H1 (cell line): ENCODE measurements around the gene MARK1. TPM values are rescaled to one million over a fixed set of nuclear protein-coding genes. Genes with fewer than 3 reads are reported as not detected.
A peak's percentile ranks its signal among the peaks of the same experiment; 100 is the strongest.

Experiments used
- CTCF ChIA-PET: fragments of 300-600 bp; sonication (Branson Sonifier 250); formaldehyde crosslinking; loops from one replicate; lab custom pipeline; 2021; ENCODE audit not compliant: partially characterized antibody; lab: Charles Lee
- POLR2A ChIA-PET: fragments of 300-600 bp; sonication (Branson Sonifier 250); formaldehyde crosslinking; loops from one replicate; lab custom pipeline; 2021; ENCODE audit warnings: inconsistent platforms; ENCODE audit not compliant: partially characterized antibody; lab: Charles Lee
- DNase-seq, 2 experiments: peaks; one replicate each; pipeline versions ENCODE4 v3.0.0 to v3.0.0-alpha.2; 2010 to 2022; ENCODE audit warnings: low spot score in 2 of 2, low read depth in 1 of 2, mixed read lengths in 1 of 2
- FAIRE-seq: peaks from 2 replicates; lab custom pipeline; 2011; peaks lifted over from hg19 to GRCh38; lab: Jason Lieb, UNC
- H2AFZ ChIP-seq: 2 replicates; pipeline ENCODE4 v1.8.1; 2012; ENCODE audit warnings: low read length, inconsistent platforms
- H2AK5ac ChIP-seq: 2 replicates; pipeline ENCODE4 v1.6.1; 2013; ENCODE audit warnings: low read depth, low read length
- H2BK120ac ChIP-seq: replicated peaks from 2 replicates; pipeline ENCODE3; 2013; ENCODE audit warnings: low read depth, low read length, inconsistent platforms
- H2BK12ac ChIP-seq: 2 replicates; pipeline ENCODE4 v1.6.1; 2013; ENCODE audit warnings: low read depth, low read length
- H2BK15ac ChIP-seq: 2 replicates; pipeline ENCODE4 v1.6.1; 2013; ENCODE audit warnings: low read length
- H2BK20ac ChIP-seq: 2 replicates; pipeline ENCODE4 v1.6.1; 2013; ENCODE audit warnings: low read length
- H2BK5ac ChIP-seq: 2 replicates; pipeline ENCODE4 v1.6.1; 2013; ENCODE audit warnings: low read depth, low read length
- H3K14ac ChIP-seq: 2 replicates; pipeline ENCODE4 v1.6.1; 2013; ENCODE audit warnings: inconsistent platforms; ENCODE audit not compliant: insufficient read length
- H3K18ac ChIP-seq: 2 replicates; pipeline ENCODE4 v1.6.1; 2013; ENCODE audit warnings: low read length; ENCODE audit errors: extremely low read depth
- H3K23ac ChIP-seq: 2 replicates; pipeline ENCODE4 v1.6.1; 2013; ENCODE audit warnings: inconsistent platforms; ENCODE audit not compliant: insufficient read length
- H3K23me2 ChIP-seq: 2 replicates; pipeline ENCODE4 v1.6.1; 2013; ENCODE audit warnings: low read depth, low read length
- H3K27ac ChIP-seq: 2 replicates; pipeline ENCODE4 v1.6.1; 2011; ENCODE audit warnings: low read depth, low read length, inconsistent platforms
- H3K27me3 ChIP-seq, 4 experiments: replicated peaks in 1 of 4; 1 replicate in 1 of 4; 2 replicates in 3 of 4; pipeline versions ENCODE4 v1.6.1 to v1.8.1; 2011 to 2013; ENCODE audit warnings: low read length in 3 of 4, mild to moderate bottlenecking in 3 of 4, inconsistent platforms in 2 of 4, mixed read lengths in 2 of 4, moderate library complexity in 1 of 4; ENCODE audit not compliant: control insufficient read depth in 3 of 4, insufficient read depth in 3 of 4; ENCODE audit errors: extremely low read depth in 1 of 4
- H3K36me3 ChIP-seq, 4 experiments: 2 replicates each; pipeline versions ENCODE4 v1.6.1 to v1.8.1; 2011 to 2013; ENCODE audit warnings: mild to moderate bottlenecking in 4 of 4, low read length in 3 of 4, moderate library complexity in 2 of 4, control low read depth in 1 of 4, inconsistent platforms in 1 of 4; ENCODE audit not compliant: insufficient read depth in 4 of 4, control insufficient read depth in 2 of 4
- H3K4ac ChIP-seq: replicated peaks from 2 replicates; pipeline ENCODE3; 2013; ENCODE audit warnings: low read length, low read depth, mixed read lengths, inconsistent platforms; ENCODE audit not compliant: insufficient read length
- H3K4me1 ChIP-seq, 4 experiments: replicated peaks in 1 of 4; 1 replicate in 1 of 4; 2 replicates in 3 of 4; pipeline versions ENCODE4 v1.6.1 to v1.8.1; 2011 to 2013; ENCODE audit warnings: low read length in 3 of 4, inconsistent platforms in 2 of 4, mixed read lengths in 1 of 4; ENCODE audit not compliant: insufficient read depth in 4 of 4, control insufficient read depth in 3 of 4
- H3K4me2 ChIP-seq, 2 experiments: 2 replicates each; pipeline versions ENCODE4 v1.6.1 to v1.8.1; 2011 to 2013; ENCODE audit warnings: low read depth in 2 of 2, low read length in 2 of 2, control low read depth in 1 of 2, inconsistent platforms in 1 of 2, mild to moderate bottlenecking in 1 of 2; ENCODE audit not compliant: insufficient read depth in 1 of 2
- H3K4me3 ChIP-seq, 4 experiments: fragments of 200-600, 300-600 bp in 1 of 4; sonication (generic), shearing (Covaris generic), sonication (Bioruptor Twin) in 1 of 4; 2 replicates each; pipeline versions ENCODE4 v1.5.1 to v1.8.1; 2011 to 2016; ENCODE audit warnings: low read length in 4 of 4, low read depth in 3 of 4, control low read depth in 2 of 4, inconsistent platforms in 2 of 4, mild to moderate bottlenecking in 2 of 4, mixed read lengths in 1 of 4, moderate library complexity in 1 of 4; ENCODE audit not compliant: insufficient read depth in 2 of 4; ENCODE audit errors: extremely low read depth in 1 of 4
- H3K56ac ChIP-seq: replicated peaks from 2 replicates; pipeline ENCODE3; 2013; ENCODE audit warnings: low read depth, mild to moderate bottlenecking, mixed read lengths, low read length, inconsistent platforms; ENCODE audit not compliant: insufficient read length
- H3K79me1 ChIP-seq: 2 replicates; pipeline ENCODE4 v1.6.1; 2013; ENCODE audit warnings: low read depth, low read length, control low read depth
- H3K79me2 ChIP-seq, 2 experiments: 2 replicates each; pipeline versions ENCODE4 v1.6.1 to v1.8.1; 2012 to 2013; ENCODE audit warnings: low read length in 2 of 2, mild to moderate bottlenecking in 2 of 2, inconsistent platforms in 1 of 2; ENCODE audit not compliant: insufficient read depth in 2 of 2, control insufficient read depth in 1 of 2
- H3K9ac ChIP-seq, 4 experiments: replicated peaks in 1 of 4; 1 replicate in 1 of 4; 2 replicates in 3 of 4; pipeline versions ENCODE4 v1.6.1 to v1.8.1; 2011 to 2013; ENCODE audit warnings: low read depth in 3 of 4, low read length in 3 of 4, control low read depth in 2 of 4, mild to moderate bottlenecking in 2 of 4, moderate library complexity in 2 of 4, inconsistent platforms in 1 of 4; ENCODE audit errors: extremely low read depth in 1 of 4
- H3K9me3 ChIP-seq, 2 experiments: 2 replicates each; pipeline versions ENCODE4 v1.6.1 to v1.8.1; 2012 to 2013; ENCODE audit warnings: mild to moderate bottlenecking in 2 of 2, moderate library complexity in 2 of 2, control low read depth in 1 of 2, inconsistent platforms in 1 of 2, low read depth in 1 of 2, low read length in 1 of 2, mixed read lengths in 1 of 2; ENCODE audit not compliant: insufficient read depth in 2 of 2
- H4K20me1 ChIP-seq, 2 experiments: replicated peaks in 1 of 2; 2 replicates each; pipeline versions ENCODE3 to v1.8.1; 2011 to 2013; ENCODE audit warnings: inconsistent platforms in 2 of 2, low read length in 2 of 2, mild to moderate bottlenecking in 1 of 2; ENCODE audit not compliant: insufficient read depth in 2 of 2, control insufficient read depth in 1 of 2
- H4K5ac ChIP-seq: 2 replicates; pipeline ENCODE4 v1.6.1; 2013; ENCODE audit warnings: low read length, low read depth, mixed read lengths, inconsistent platforms; ENCODE audit not compliant: insufficient read length
- H4K8ac ChIP-seq: 2 replicates; pipeline ENCODE4 v1.8.0; 2013; ENCODE audit warnings: mild to moderate bottlenecking, moderate library complexity, low read length, inconsistent platforms; ENCODE audit not compliant: insufficient read depth; ENCODE audit errors: extremely low read depth
- H4K91ac ChIP-seq: replicated peaks from 2 replicates; pipeline ENCODE3; 2013; ENCODE audit warnings: low read length, mixed read lengths, inconsistent platforms; ENCODE audit not compliant: insufficient read length
- CBX8 ChIP-seq: fragments of 300-800, 300-1000 bp; sonication (generic); IDR thresholded peaks from 2 replicates; pipeline ENCODE4 v1.7.1; 2016; ENCODE audit warnings: low read depth, low read length, borderline replicate concordance
- CHD1 ChIP-seq: IDR thresholded peaks from 2 replicates; pipeline ENCODE4 v1.6.1; 2012; ENCODE audit warnings: low read depth, low read length, improper control_type of control experiment
- CHD2 ChIP-seq: IDR thresholded peaks from 2 replicates; pipeline ENCODE4 v1.6.1; 2012; ENCODE audit warnings: low read length, improper control_type of control experiment
- CREB1 ChIP-seq: IDR thresholded peaks from 2 replicates; pipeline ENCODE4 v1.6.1; 2012; ENCODE audit warnings: inconsistent platforms
- EGR1 ChIP-seq: IDR thresholded peaks from 2 replicates; pipeline ENCODE4 v1.6.1; 2011; ENCODE audit warnings: low read depth, low read length, borderline replicate concordance
- GTF2F1 ChIP-seq: IDR thresholded peaks from 2 replicates; pipeline ENCODE4 v1.6.1; 2012; ENCODE audit warnings: low read depth, low read length, improper control_type of control experiment, borderline replicate concordance
- JUN ChIP-seq: IDR thresholded peaks from 2 replicates; pipeline ENCODE4 v1.6.1; 2011; ENCODE audit warnings: low read depth, mild to moderate bottlenecking, improper control_type of control experiment, low read length
- KDM5A ChIP-seq: fragments of 200-600 bp; IDR thresholded peaks from 2 replicates; pipeline ENCODE4 v1.7.1; 2012; ENCODE audit warnings: mild to moderate bottlenecking, low read length, inconsistent platforms, mixed read lengths
- NRF1 ChIP-seq: IDR thresholded peaks from 2 replicates; pipeline ENCODE4 v1.6.1; 2011; ENCODE audit warnings: mild to moderate bottlenecking, low read depth, low read length, improper control_type of control experiment
- RFX5 ChIP-seq: IDR thresholded peaks from 2 replicates; pipeline ENCODE4 v1.6.1; 2011; ENCODE audit warnings: low read depth, low read length, improper control_type of control experiment, borderline replicate concordance
- RXRA ChIP-seq: IDR thresholded peaks from 2 replicates; pipeline ENCODE4 v1.6.1; 2011; ENCODE audit warnings: low read depth, mild to moderate bottlenecking, low read length, moderate library complexity; ENCODE audit not compliant: insufficient read depth
- SP1 ChIP-seq: IDR thresholded peaks from 2 replicates; pipeline ENCODE4 v1.6.1; 2011; ENCODE audit warnings: low read depth, low read length
- SP2 ChIP-seq: IDR thresholded peaks from 2 replicates; pipeline ENCODE4 v1.6.1; 2012; ENCODE audit warnings: mild to moderate bottlenecking, low read length, inconsistent platforms
- TAF1 ChIP-seq: IDR thresholded peaks from 2 replicates; pipeline ENCODE4 v1.6.1; 2011; ENCODE audit warnings: mild to moderate bottlenecking, low read depth, low read length
- TCF12 ChIP-seq: IDR thresholded peaks from 2 replicates; pipeline ENCODE4 v1.6.1; 2011; ENCODE audit warnings: low read depth, mild to moderate bottlenecking, low read length
- ZNF274 ChIP-seq: IDR thresholded peaks from 2 replicates; pipeline ENCODE4 v1.7.0; 2012; ENCODE audit warnings: low read length, borderline replicate concordance; ENCODE audit errors: extremely low read depth
- WGBS, 2 experiments: shearing (Covaris generic) in 1 of 2; methylation state at CpG; one replicate each; pipeline versions ENCODE4 v1.1.6 to v1.1.7; 2013 to 2015; ENCODE audit warnings: low lambda C conversion rate in 2 of 2, mixed read lengths in 2 of 2, inconsistent platforms in 1 of 2, low coverage in 1 of 2, missing lambda C conversion rate in 1 of 2; ENCODE audit not compliant: insufficient replicate concordance in 2 of 2, insufficient coverage in 1 of 2, insufficient read length in 1 of 2; ENCODE audit errors: extremely low coverage in 1 of 2, missing lambda C conversion rate in 1 of 2; 5-methylcytosine and 5-hydroxymethylcytosine counted together
- polyA plus RNA-seq, 7 experiments: library from polyadenylated mRNA; depleted of rRNA in 3 of 7; stranded (reverse) in 5 of 7; unstranded in 2 of 7; fragments of >200 nt in 5 of 7; fragments of 200-250 nt in 2 of 7; gene quantifications; 1 replicate in 5 of 7; 2 replicates in 1 of 7; 4 replicates in 1 of 7; pipeline versions ENCODE4 v1.2.1 to v1.2.3, GENCODE V29; 2011 to 2013; ENCODE audit warnings: missing spikeins in 2 of 7, mixed read lengths in 2 of 7
- total RNA-seq: library from RNA; stranded (reverse); fragmentation: NEBNext Ultra II Directional; extraction: Animal tissue kit (Norgen Biotek cat#: 25700); gene quantifications from 2 replicates; pipeline ENCODE4 v1.2.1, GENCODE V29; 2021

The MARK1 gene
- total and polyA plus RNA-seq, 2 of the 8 experiments (the other 6 are each of a cell fraction or from before 2014, with no cell fraction given) = 5.5 to 20.5 TPM

GRCh38 chr1:220684890-220685289 lies 157.0 kb downstream of the MARK1 start:
- no peak for FAIRE-seq
- CTCF ChIA-PET = interaction anchor here (0.8 to 3.3 kb wide), 11 partner anchors 8 to 409 kb away, joined by 3 to 10 read pairs (median 5); partner anchors contain the start of gene MTARC2
- no peak for TF ChIP-seq RXRA
- TF ChIP-seq CHD1 = no peak
- no peak for TF ChIP-seq TCF12
- TF ChIP-seq RFX5 = no peak
- no peak for TF ChIP-seq KDM5A
- TF ChIP-seq CREB1 = no peak
- no peak for TF ChIP-seq EGR1
- TF ChIP-seq TAF1 = no peak
- TF ChIP-seq JUN = no peak
- TF ChIP-seq SP1 = no peak
- no peak for TF ChIP-seq CBX8
- no peak for TF ChIP-seq SP2
- TF ChIP-seq NRF1 = no peak
- TF ChIP-seq GTF2F1 = no peak
- TF ChIP-seq CHD2 = no peak
- no peak for TF ChIP-seq ZNF274

More at GRCh38 chr1:220684890-220685289, 157.0 kb downstream of the MARK1 start:
- no peaks in the 10 kb centered on the region for H3K9me3 ChIP-seq
- no peak overlapping the region for H2BK12ac ChIP-seq
- no peak overlapping the region for H3K56ac ChIP-seq
- no peaks in the 10 kb centered on the region for H3K79me1 ChIP-seq
- H2BK120ac ChIP-seq = no peak overlapping the region
- H2AK5ac ChIP-seq = no peak overlapping the region
- H3K4me3 ChIP-seq = no peak overlapping the region
- DNase-seq = no peak
- H3K79me2 ChIP-seq = no peaks in the 10 kb centered on the region
- no peaks in the 10 kb centered on the region; a peak in 1 of 7 replicates for H3K4me1 ChIP-seq
- H3K27ac ChIP-seq = no peak overlapping the region
- H4K8ac ChIP-seq = no peak overlapping the region
- H3K9ac ChIP-seq = no peak overlapping the region
- H3K23me2 ChIP-seq = peaks cover 3% of the 10 kb centered on the region
- no peaks in the 10 kb centered on the region for H3K36me3 ChIP-seq
- H4K5ac ChIP-seq = no peak overlapping the region
- H3K23ac ChIP-seq = no peak overlapping the region
- no peak overlapping the region for H3K18ac ChIP-seq
- no peak overlapping the region for H2BK15ac ChIP-seq
- H4K20me1 ChIP-seq = no peaks in the 10 kb centered on the region
- H2AFZ ChIP-seq = 0 out of 2 replicates have a peak overlapping the region, but pooled peaks have one; percentile 50
- no peak overlapping the region for H3K4ac ChIP-seq
- no peak overlapping the region for H3K4me2 ChIP-seq
- 91% methylated on average over 4 of the region's 4 CpGs; no CpG with 5 or more reads in 1 of the 2 experiments for WGBS, 2 experiments
- no peak overlapping the region for H2BK5ac ChIP-seq
- no peak overlapping the region for H3K14ac ChIP-seq
- H3K27me3 ChIP-seq = peaks cover 0 to 5% (median 1%) of the 10 kb centered on the region in 4 experiments; a peak in 3 of 7 replicates
- H4K91ac ChIP-seq = no peak overlapping the region
- no peak overlapping the region for H2BK20ac ChIP-seq
- POLR2A ChIA-PET = no interaction called here
